K562 (cell line): ENCODE results near the gene CBFA2T2. TPM values are rescaled to one million over a fixed set of nuclear protein-coding genes. Genes with fewer than 3 reads are reported as not detected.
"Not testable (repeated sequence)": the region's sequence is repeated elsewhere in the genome, so short reads cannot be mapped to it uniquely, and the experiment has no call there.

Experiments used
- ATAC-seq: fragments of 200-7000 bp; cut with Tn5 transposase; 3 replicates; pipeline ENCODE4 v1.9.1; 2020; ENCODE audit warnings: moderate library complexity
- BruUV-seq: library from RNA; stranded (reverse); fragments of 400-500 nt; replicated peaks from 2 replicates; lab custom pipeline; 2021; lab: Mats Ljungman, UMichigan
- CTCF ChIA-PET: fragments of 300-600 bp; formaldehyde crosslinking; extraction: SDS; loops from one replicate; lab custom pipeline; 2021; ENCODE audit warnings: low intra/inter-chr PET ratio; lab: Yijun Ruan, JAX
- POLR2A ChIA-PET: fragments of 300-600, 350-650 bp; sonication (Branson Sonifier 250); formaldehyde crosslinking; extraction: SDS; loops from one replicate; lab custom pipeline; 2021; ENCODE audit warnings: antibody characterized with exemption, inconsistent platforms; lab: Yijun Ruan, JAX
- DNase-seq, 4 experiments: peaks; one replicate each; pipeline versions ENCODE4 v3.0.0 to v3.0.0-alpha.2; 2011 to 2018; ENCODE audit warnings: low spot score in 3 of 4, mixed read lengths in 3 of 4; ENCODE audit errors: extremely low read depth in 1 of 4
- FAIRE-seq: peaks from 2 replicates; lab custom pipeline; 2011; peaks lifted over from hg19 to GRCh38; lab: Jason Lieb, UNC
- H2AFZ ChIP-seq: 2 replicates; pipeline ENCODE4 v1.6.0; 2011; ENCODE audit warnings: low read depth, low read length, control low read depth, inconsistent platforms
- H3K27ac ChIP-seq: fragments of 200-600 bp; 3 replicates; pipeline ENCODE4 v1.8.0; 2011; ENCODE audit warnings: low read depth, mild to moderate bottlenecking, control low read depth, inconsistent platforms, low read length, moderate library complexity, mixed read lengths; ENCODE audit errors: extremely low read depth
- H3K27me3 ChIP-seq, 2 experiments: fragments of 300-600 bp in 1 of 2; 2 replicates in 1 of 2; 3 replicates in 1 of 2; pipeline versions ENCODE4 v1.6.0 to v1.8.0; 2011; ENCODE audit warnings: inconsistent platforms in 2 of 2, low read length in 2 of 2, mild to moderate bottlenecking in 1 of 2, mixed read lengths in 1 of 2, moderate library complexity in 1 of 2; ENCODE audit not compliant: control insufficient read depth in 2 of 2, insufficient read depth in 2 of 2
- H3K36me3 ChIP-seq: fragments of 300-600 bp; 3 replicates; pipeline ENCODE4 v1.8.0; 2011; ENCODE audit warnings: mild to moderate bottlenecking, low read length, inconsistent platforms; ENCODE audit not compliant: control insufficient read depth, insufficient read depth
- H3K4me1 ChIP-seq, 2 experiments: fragments of 200-600 bp in 1 of 2; replicated peaks in 1 of 2; 2 replicates in 1 of 2; 3 replicates in 1 of 2; pipeline versions ENCODE4 v1.5.1 to v1.8.0; 2011; ENCODE audit warnings: inconsistent platforms in 2 of 2, low read length in 2 of 2, mild to moderate bottlenecking in 1 of 2, mixed read lengths in 1 of 2, moderate library complexity in 1 of 2; ENCODE audit not compliant: control insufficient read depth in 2 of 2, insufficient read depth in 2 of 2
- H3K4me2 ChIP-seq: 2 replicates; pipeline ENCODE4 v1.6.1; 2011; ENCODE audit warnings: low read length, control low read depth, inconsistent platforms, mixed read lengths; ENCODE audit not compliant: insufficient read depth
- H3K4me3 ChIP-seq: fragments of 200-600 bp; sonication (generic), shearing (Covaris generic); 2 replicates; pipeline ENCODE4 v1.5.1; 2016; ENCODE audit warnings: control low read depth, inconsistent platforms
- H3K79me2 ChIP-seq: fragments of 200-600 bp; 3 replicates; pipeline ENCODE4 v1.8.0; 2011; ENCODE audit warnings: low read length, inconsistent platforms; ENCODE audit not compliant: control insufficient read depth, insufficient read depth
- H3K9ac ChIP-seq, 2 experiments: 2 replicates each; pipeline versions ENCODE4 v1.6.0 to v1.6.1; 2011; ENCODE audit warnings: low read depth in 2 of 2, low read length in 2 of 2, control low read depth in 1 of 2, inconsistent platforms in 1 of 2, mild to moderate bottlenecking in 1 of 2, mixed read lengths in 1 of 2; ENCODE audit not compliant: insufficient read depth in 1 of 2
- H3K9me1 ChIP-seq: one replicate; pipeline ENCODE4 v1.6.0; 2011; ENCODE audit warnings: inconsistent platforms, mild to moderate bottlenecking, low read length, moderate library complexity; ENCODE audit not compliant: control insufficient read depth, insufficient read depth
- H3K9me3 ChIP-seq: replicated peaks from 2 replicates; pipeline ENCODE4 v1.5.1; 2011; ENCODE audit warnings: low read depth, low read length, inconsistent platforms; ENCODE audit not compliant: control insufficient read depth, insufficient read depth
- H4K20me1 ChIP-seq: replicated peaks from 2 replicates; pipeline ENCODE4 v1.6.1; 2011; ENCODE audit warnings: low read length, inconsistent platforms, mixed read lengths; ENCODE audit not compliant: control insufficient read depth, insufficient read depth
- BHLHE40 ChIP-seq: IDR thresholded peaks from 2 replicates; pipeline ENCODE4 v1.6.1; 2011; ENCODE audit warnings: low read length, improper control_type of control experiment
- CBFA2T2 ChIP-seq: fragments of 450-650 bp; conservative IDR thresholded peaks from 2 replicates; pipeline ENCODE4 v1.6.1; 2017; ENCODE audit warnings: mild to moderate bottlenecking
- DPF2 ChIP-seq: fragments of 450-650 bp; IDR thresholded peaks from 2 replicates; pipeline ENCODE4 v1.6.1; 2016
- EGR1 ChIP-seq: fragments of 450-650 bp; conservative IDR thresholded peaks from 2 replicates; pipeline ENCODE4 v1.6.1; 2017; ENCODE audit warnings: mild to moderate bottlenecking
- RAD51 ChIP-seq: fragments of 450-650 bp; IDR thresholded peaks from 2 replicates; pipeline ENCODE4 v1.7.1; 2016; ENCODE audit warnings: low read depth, mild to moderate bottlenecking, borderline replicate concordance
- SMAD4 ChIP-seq: fragments of 250-450 bp; sonication (Bioruptor Pico); conservative IDR thresholded peaks from 2 replicates; pipeline ENCODE4 v1.8.0; 2021; ENCODE audit warnings: inconsistent platforms, mild to moderate bottlenecking, moderate library complexity
- TFE3 ChIP-seq: fragments of 450-650 bp; formaldehyde crosslinking; IDR thresholded peaks from 2 replicates; pipeline ENCODE4 v1.4.0; 2020; ENCODE audit warnings: mild to moderate bottlenecking, mixed read lengths
- TOE1 ChIP-seq, 2 experiments: fragments of 450-650 bp in 1 of 2; sonication (generic) in 1 of 2; formaldehyde crosslinking in 1 of 2; IDR thresholded peaks; 2 replicates each; pipeline versions ENCODE4 v1.7.1 to v1.8.0; 2016 to 2022; ENCODE audit warnings: borderline replicate concordance in 2 of 2, mild to moderate bottlenecking in 2 of 2, antibody characterized with exemption in 1 of 2, inconsistent platforms in 1 of 2, low read depth in 1 of 2, missing genetic modification reagents in 1 of 2, moderate library complexity in 1 of 2
- USF1 ChIP-seq: sonication (generic); formaldehyde crosslinking; IDR thresholded peaks from 2 replicates; pipeline ENCODE4 v1.9.0; 2022; ENCODE audit warnings: mild to moderate bottlenecking, missing genetic modification reagents
- USF2 ChIP-seq: sonication (generic); formaldehyde crosslinking; IDR thresholded peaks from 2 replicates; pipeline ENCODE4 v1.5.0; 2020; ENCODE audit warnings: missing genetic modification reagents
- ZNF384 ChIP-seq: IDR thresholded peaks from 2 replicates; pipeline ENCODE4 v1.6.1; 2012; ENCODE audit warnings: low read depth, low read length, improper control_type of control experiment
- WGBS: fragments of 100-300 bp; shearing (Covaris generic); methylation state at CpG from one replicate; pipeline ENCODE4 v1.1.6; 2016; ENCODE audit warnings: low coverage, mixed read lengths; ENCODE audit not compliant: insufficient coverage; ENCODE audit errors: missing lambda C conversion rate; 5-methylcytosine and 5-hydroxymethylcytosine counted together
- in situ Hi-C: fragments of 300-500 bp; cut with MboI; formaldehyde crosslinking; loops from 4 replicates; pipeline ENCODE4 v1.15.0; 2018; ENCODE audit warnings: inconsistent platforms, mixed read lengths
- intact Hi-C: fragments of 100-400 bp; cut with micrococcal nuclease; formaldehyde crosslinking; loops from 2 replicates; pipeline ENCODE4 v1.14.2; 2022
- polyA plus RNA-seq, 8 experiments: library from polyadenylated mRNA; depleted of rRNA in 4 of 8; stranded (reverse) in 5 of 8; unstranded in 3 of 8; fragments of >200 nt; fragmentation: Nextera tagmentation in 2 of 8; fragmentation: Illumina TruSeq in 1 of 8; extraction: Ambion mirVana in 2 of 8; extraction: Trizol in 1 of 8; gene quantifications; 2 replicates each; pipeline versions ENCODE4 v1.2.1 to v1.2.3, GENCODE V29; 2011 to 2014; ENCODE audit warnings: inconsistent platforms in 1 of 8, missing spikeins in 1 of 8
- total RNA-seq, 7 experiments: library from RNA; depleted of rRNA in 6 of 7; stranded (reverse); fragments of >200 nt in 6 of 7; fragmentation: Illumina TruSeq in 2 of 7; extraction: Trizol in 2 of 7; gene quantifications; 2 replicates each; pipeline versions ENCODE4 v1.2.1 to v1.2.3, GENCODE V29; 2011 to 2021; ENCODE audit warnings: low replicate concordance in 1 of 7

The CBFA2T2 gene
- total and polyA plus RNA-seq, 9 of the 15 experiments (the other 6 are each of a cell fraction or from before 2014, with no cell fraction given) = 0.27 to 9.6 (median 5.8) TPM

GRCh38 chr20:33591901-33592300 lies 102.0 kb downstream of the CBFA2T2 start:
- H2AFZ ChIP-seq = peak overlapping the region; percentile 8; the same call in 1 of the 2 replicates
- FAIRE-seq = peak; percentile 55
- H3K4me1 ChIP-seq; H3K9me1 ChIP-seq; H3K27me3 ChIP-seq; POLR2A ChIA-PET; H3K4me3 ChIP-seq; H3K9me3 ChIP-seq; BruUV-seq; H3K9ac ChIP-seq; H3K4me2 ChIP-seq; H3K79me2 ChIP-seq; in situ Hi-C loops; H3K36me3 ChIP-seq; CTCF ChIA-PET; H3K27ac ChIP-seq; H4K20me1 ChIP-seq; intact Hi-C loops; TF ChIP-seq TOE1 (CRISPR knock-in tag; IDR thresholded peaks at IDR 0.05; ENCODE audit: borderline replicate concordance, low read depth): not testable (repeated sequence)
- DNase-seq = peak in 3 of 4 experiments; percentile 17 to 72 (median 27)
- WGBS = 29% methylated on average over 9 of the region's 9 CpGs
- TF ChIP-seq USF1 (peak; percentile 58), BHLHE40 (peak; percentile 60; the same call in 1 of the 2 replicates), SMAD4 (CRISPR knock-in tag) (peak; percentile 40; the same call in 1 of the 2 replicates), EGR1 (peak; percentile 94), CBFA2T2 (peak; percentile 77), RAD51 (peak; percentile 94), ZNF384 (peak; percentile 58), DPF2 (peak; percentile 56), TOE1 (IDR thresholded peaks at IDR 0.05; ENCODE audit: borderline replicate concordance) (peak; percentile 96), TFE3 (CRISPR knock-in tag) (peak; percentile 96), USF2 (CRISPR knock-in tag) (peak; percentile 80)
- ATAC-seq = peak; percentile 59; the same call in 1 of the 3 replicates
